ENCODE measurements around the gene GSG1L. TPM values are rescaled to one million over a fixed set of nuclear protein-coding genes. Genes with fewer than 3 reads are reported as not detected.

The GSG1L gene
- polyA plus RNA-seq, 3 donors: not detected

GRCh38 chr16:27822996-27823395 lies 240.5 kb downstream of the GSG1L start:
- no peak overlapping the region for H3K27ac ChIP-seq (ENCODE audit: low read depth in 1 of 2, low read length in 2 of 2)
- DNase-seq: no peak
- H3K4me3 Mint-ChIP-seq: no peak overlapping the region
- no peaks in the 10 kb centered on the region for H3K27me3 ChIP-seq (ENCODE audit: control insufficient read depth in 2 of 2, insufficient read depth in 2 of 2, low read length in 2 of 2)
- H3K4me3 ChIP-seq (replicated peaks in 1 of 3; ENCODE audit: low read depth in 2 of 3, low read length in 3 of 3): no peak overlapping the region
- H3K4me1 Mint-ChIP-seq: no peaks in the 10 kb centered on the region
- no peak overlapping the region for H2AFZ ChIP-seq (ENCODE audit: insufficient read depth, low read depth, low read length, poor library complexity, severe bottlenecking)
- TF ChIP-seq CTCF (IDR thresholded peaks at IDR 0.05): no peak
- no peaks in the 10 kb centered on the region for H3K79me2 ChIP-seq (ENCODE audit: insufficient read depth, low read length)
- H3K27ac Mint-ChIP-seq: no peak overlapping the region
- H3K9me3 ChIP-seq (replicated peaks in 1 of 2; ENCODE audit: control insufficient read depth in 1 of 2, insufficient read depth in 1 of 2, low read length in 2 of 2): no peaks in the 10 kb centered on the region
- H4K20me1 ChIP-seq (ENCODE audit: insufficient read depth, low read length): no peaks in the 10 kb centered on the region
- no peak overlapping the region for H3K4me2 ChIP-seq (replicated peaks; ENCODE audit: extremely low read depth, low read length, poor library complexity, severe bottlenecking)
- H3K27me3 Mint-ChIP-seq (ENCODE audit: low read depth in 3 of 3): peaks cover 2 to 7% (median 4%) of the 10 kb centered on the region in 3 donors
- no peaks in the 10 kb centered on the region for H3K36me3 ChIP-seq (replicated peaks in 1 of 2; ENCODE audit: control insufficient read depth in 1 of 2, insufficient read depth in 2 of 2, low read length in 2 of 2)
- H3K4me1 ChIP-seq (ENCODE audit: control insufficient read depth in 1 of 2, insufficient read depth in 2 of 2, low read length in 2 of 2): no peaks in the 10 kb centered on the region
- H3K36me3 Mint-ChIP-seq: no peaks in the 10 kb centered on the region
- intact Hi-C loops (cut with micrococcal nuclease): no loop called here
- no peak overlapping the region for H3K9ac ChIP-seq (ENCODE audit: insufficient read depth, low read length, poor library complexity, severe bottlenecking)
- WGBS (ENCODE audit: insufficient coverage): no CpG with 5 or more reads among the region's 11 CpGs
- peaks cover 0 to 2% (median 0%) of the 10 kb centered on the region in 7 donors for H3K9me3 Mint-ChIP-seq

GRCh38 chr16:27822529-27822928 lies 241.0 kb downstream of the GSG1L start:
- Mint-ChIP-seq H3K4me1 (no peaks in the 10 kb centered on the region), H3K27me3 (ENCODE audit: low read depth in 3 of 3) (peaks cover 0 to 7% (median 4%) of the 10 kb centered on the region in 3 donors)

More at GRCh38 chr16:27822529-27822928, 241.0 kb downstream of the GSG1L start:
- no peaks in the 10 kb centered on the region for H4K20me1 ChIP-seq (ENCODE audit: insufficient read depth, low read length)
- intact Hi-C loops (cut with micrococcal nuclease): no loop called here
- Mint-ChIP-seq H3K36me3 (no peaks in the 10 kb centered on the region), H3K4me3 (no peak overlapping the region), H3K9me3 (no peaks in the 10 kb centered on the region), H3K27ac (no peak overlapping the region)
- TF ChIP-seq CTCF (IDR thresholded peaks at IDR 0.05): no peak
- H2AFZ ChIP-seq (ENCODE audit: insufficient read depth, low read depth, low read length, poor library complexity, severe bottlenecking): no peak overlapping the region
- H3K9ac ChIP-seq (ENCODE audit: insufficient read depth, low read length, poor library complexity, severe bottlenecking): no peak overlapping the region
- H3K4me2 ChIP-seq (replicated peaks; ENCODE audit: extremely low read depth, low read length, poor library complexity, severe bottlenecking): no peak overlapping the region
- WGBS (ENCODE audit: insufficient coverage): 79% methylated on average over 7 of the region's 7 CpGs
- no peak overlapping the region for H3K4me3 ChIP-seq (replicated peaks in 1 of 3; ENCODE audit: low read depth in 2 of 3, low read length in 3 of 3)
- no peaks in the 10 kb centered on the region for H3K27me3 ChIP-seq (ENCODE audit: control insufficient read depth in 2 of 2, insufficient read depth in 2 of 2, low read length in 2 of 2)
- H3K79me2 ChIP-seq (ENCODE audit: insufficient read depth, low read length): no peaks in the 10 kb centered on the region
- no peaks in the 10 kb centered on the region for H3K9me3 ChIP-seq (replicated peaks in 1 of 2; ENCODE audit: control insufficient read depth in 1 of 2, insufficient read depth in 1 of 2, low read length in 2 of 2)
- H3K4me1 ChIP-seq (ENCODE audit: control insufficient read depth in 1 of 2, insufficient read depth in 2 of 2, low read length in 2 of 2): no peaks in the 10 kb centered on the region
- no peaks in the 10 kb centered on the region for H3K36me3 ChIP-seq (replicated peaks in 1 of 2; ENCODE audit: control insufficient read depth in 1 of 2, insufficient read depth in 2 of 2, low read length in 2 of 2)
- no peak for DNase-seq
- H3K27ac ChIP-seq (ENCODE audit: low read depth in 1 of 2, low read length in 2 of 2): no peak overlapping the region

Data from CD14-positive monocyte (primary cell).